Cardiac septum (tissue), 1 donor: ENCODE data around the gene TNFRSF18. TPM values are rescaled to one million over a fixed set of nuclear protein-coding genes. Genes with fewer than 3 reads are reported as not detected.
A peak's percentile ranks its signal among the peaks of the same experiment; 100 is the strongest.

Experiments used
- DNase-seq: peaks from one replicate; pipeline ENCODE4 v3.0.0-alpha.2; 2020; ENCODE audit warnings: low spot score
- intact Hi-C: fragments of 100-400 bp; cut with DNase I; formaldehyde crosslinking; loops from one replicate; pipeline ENCODE4 v1.14.0; 2022
- total RNA-seq: library from RNA; stranded (reverse); fragmentation: NEBNext Ultra II Directional; extraction: Animal tissue kit (Norgen Biotek cat#: 25700); gene quantifications from one replicate; pipeline ENCODE4 v1.2.1, GENCODE V29; 2021
- donor health status: DM: no; HTN: no; CAD: no.

TNFRSF18 gene
- total RNA-seq, 1 donor from 2014 or later: 0.19 TPM

GRCh38 chr1:1170215-1171091 is 35.9 kb downstream of the TNFRSF18 start:
- intact Hi-C loops: no loop called here

GRCh38 chr1:1169429-1170214 is 36.8 kb downstream of the TNFRSF18 start:
- DNase-seq: peak; percentile 71
- intact Hi-C loops: no loop called here

More at GRCh38 chr1:1170215-1171091, 35.9 kb downstream of the TNFRSF18 start:
- peak; percentile 22 for DNase-seq

- intact Hi-C loops: no loop called here
Observed at GRCh38 chr1:1168451-1169411, 37.7 kb downstream of the TNFRSF18 start.

GRCh38 chr1:1167841-1168450 is 38.4 kb downstream of the TNFRSF18 start:
- intact Hi-C loops: no loop called here
- DNase-seq: no peak

More at GRCh38 chr1:1168451-1169411, 37.7 kb downstream of the TNFRSF18 start:
- no peak for DNase-seq

- intact Hi-C loops: no loop called here
- no peak for DNase-seq
Observed at GRCh38 chr1:1167398-1167821, 39.0 kb downstream of the TNFRSF18 start.

- intact Hi-C loops: no loop called here
- no peak for DNase-seq
Observed at GRCh38 chr1:1166642-1167397, 39.6 kb downstream of the TNFRSF18 start.

GRCh38 chr1:1165900-1166421 is 40.4 kb downstream of the TNFRSF18 start:
- intact Hi-C loops: no loop called here
- no peak for DNase-seq

- intact Hi-C loops: no loop called here
- DNase-seq: no peak
Observed at GRCh38 chr1:1165485-1165884, 40.9 kb downstream of the TNFRSF18 start.

- intact Hi-C loops: no loop called here
- DNase-seq: no peak
Observed at GRCh38 chr1:1164701-1165451, 41.5 kb downstream of the TNFRSF18 start.

GRCh38 chr1:1164361-1164700 is 42.1 kb downstream of the TNFRSF18 start:
- DNase-seq: no peak

GRCh38 chr1:1163538-1164070 is 42.8 kb downstream of the TNFRSF18 start:
- DNase-seq: no peak
- intact Hi-C loops: no loop called here

More at GRCh38 chr1:1164361-1164700, 42.1 kb downstream of the TNFRSF18 start:
- intact Hi-C loops: no loop called here

- no peak for DNase-seq
- intact Hi-C loops: no loop called here
Observed at GRCh38 chr1:1162597-1163537, 43.5 kb downstream of the TNFRSF18 start.

GRCh38 chr1:1161683-1162079 is 44.7 kb downstream of the TNFRSF18 start:
- no peak for DNase-seq

GRCh38 chr1:1161078-1161682 is 45.2 kb downstream of the TNFRSF18 start:
- no peak for DNase-seq
- intact Hi-C loops: no loop called here

More at GRCh38 chr1:1161683-1162079, 44.7 kb downstream of the TNFRSF18 start:
- intact Hi-C loops: no loop called here

GRCh38 chr1:1160281-1160930 is 46.0 kb downstream of the TNFRSF18 start:
- intact Hi-C loops: no loop called here
- DNase-seq: no peak
